Measurements from ENCODE around the gene INPP5E. TPM values are rescaled to one million over a fixed set of nuclear protein-coding genes. Genes with fewer than 3 reads are reported as not detected.
A peak's percentile ranks its signal among the peaks of the same experiment; 100 is the strongest.
"Not testable (repeated sequence)": the region's sequence is repeated elsewhere in the genome, so short reads cannot be mapped to it uniquely, and the experiment has no call there.

The INPP5E gene
- total RNA-seq, 1 donor from 2014 or later = 11.4 TPM

DNA sequence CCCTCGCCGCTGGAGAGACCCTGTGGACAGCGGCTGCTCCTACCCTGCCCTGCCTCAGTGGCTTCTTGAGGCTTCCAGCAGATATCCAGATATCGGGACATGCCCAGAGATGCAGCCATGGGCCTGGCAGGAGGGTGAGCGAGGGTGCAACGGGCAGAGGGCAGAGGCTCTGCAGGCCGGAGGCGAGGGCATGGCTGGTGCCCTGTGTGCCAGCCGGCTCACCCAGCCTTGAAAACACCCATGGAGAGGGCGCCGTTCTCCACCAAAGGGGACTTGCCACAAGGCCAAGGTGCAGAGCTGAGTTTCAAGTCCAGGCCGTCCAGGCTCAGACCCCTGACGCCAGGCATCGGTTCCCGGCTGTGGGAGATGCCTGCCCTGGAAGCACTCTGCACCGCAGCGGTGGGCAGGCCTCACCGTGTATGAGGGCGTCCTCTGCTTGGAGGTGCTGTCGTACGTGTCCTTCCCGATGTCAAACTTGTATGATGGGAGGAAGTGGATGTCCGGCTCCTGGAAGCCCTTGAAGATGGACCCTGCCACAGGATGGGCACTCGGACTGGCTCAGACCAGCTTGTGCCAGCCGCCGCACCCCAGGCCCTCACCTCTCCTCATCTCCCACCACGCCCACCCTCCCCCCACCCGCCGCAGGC, 8.9 kb downstream of the INPP5E start:
- DNase-seq (ENCODE audit: low spot score) = no peak

GRCh38 chr9:136429683-136430491, 9.8 kb downstream of the INPP5E start:
- DNase-seq (ENCODE audit: low spot score) = no peak

DNA sequence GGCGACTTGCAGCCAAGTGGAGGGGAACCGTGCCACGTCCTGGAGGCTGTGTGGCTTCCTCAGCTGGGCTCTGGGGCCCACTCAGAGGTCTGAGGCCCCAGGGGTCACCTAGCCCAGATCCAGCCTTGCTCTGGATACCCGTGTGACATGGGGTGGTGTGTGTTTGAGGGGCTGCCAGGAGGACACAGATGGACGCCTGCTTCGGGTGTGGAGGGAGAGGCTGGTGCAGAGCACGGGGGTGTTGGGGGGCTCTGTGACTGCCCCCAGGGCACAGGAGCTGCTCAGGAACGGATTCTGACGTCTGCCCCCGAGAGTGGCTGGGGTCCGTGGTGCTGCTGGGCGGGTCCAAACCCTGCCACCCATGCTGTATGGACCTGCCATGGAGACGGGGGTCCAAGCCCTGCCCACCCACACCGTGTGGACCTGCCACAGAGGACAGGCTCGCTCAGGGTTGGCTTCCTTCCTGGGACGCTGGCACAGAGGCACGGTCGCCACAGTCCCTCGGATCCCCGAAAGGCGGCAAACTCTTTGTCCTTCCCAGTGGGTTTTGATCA, 10.5 kb downstream of the INPP5E start:
- DNase-seq (ENCODE audit: low spot score) = no peak

- no peak for DNase-seq (ENCODE audit: low spot score)
Measured at GRCh38 chr9:136426787-136427186, 12.9 kb downstream of the INPP5E start.

DNA sequence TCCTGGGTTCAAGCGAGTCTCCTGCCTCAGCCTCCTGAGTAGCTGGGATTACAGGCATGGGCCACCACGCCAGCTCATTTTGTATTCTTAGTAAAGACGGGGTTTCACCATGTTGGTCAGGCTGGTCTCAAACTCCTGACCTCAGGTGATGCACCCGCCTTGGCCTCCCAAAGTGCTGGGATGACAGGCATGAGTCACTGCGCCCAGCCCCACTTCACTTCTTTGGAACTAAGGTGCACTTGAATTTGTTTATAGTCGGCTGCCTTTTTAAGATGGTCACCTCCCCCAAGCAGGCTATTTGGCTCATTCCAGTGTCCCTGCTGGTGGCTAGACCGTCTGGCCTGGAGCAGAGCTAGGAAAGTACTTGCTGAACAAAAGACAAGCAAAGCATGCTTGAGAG, 14.3 kb downstream of the INPP5E start:
- DNase-seq (ENCODE audit: low spot score) = not testable (repeated sequence)

GRCh38 chr9:136424750-136425362, 14.8 kb downstream of the INPP5E start:
- DNase-seq (ENCODE audit: low spot score) = no peak

- no peak for DNase-seq (ENCODE audit: low spot score)
Measured at GRCh38 chr9:136423432-136424146, 16.1 kb downstream of the INPP5E start.

DNA sequence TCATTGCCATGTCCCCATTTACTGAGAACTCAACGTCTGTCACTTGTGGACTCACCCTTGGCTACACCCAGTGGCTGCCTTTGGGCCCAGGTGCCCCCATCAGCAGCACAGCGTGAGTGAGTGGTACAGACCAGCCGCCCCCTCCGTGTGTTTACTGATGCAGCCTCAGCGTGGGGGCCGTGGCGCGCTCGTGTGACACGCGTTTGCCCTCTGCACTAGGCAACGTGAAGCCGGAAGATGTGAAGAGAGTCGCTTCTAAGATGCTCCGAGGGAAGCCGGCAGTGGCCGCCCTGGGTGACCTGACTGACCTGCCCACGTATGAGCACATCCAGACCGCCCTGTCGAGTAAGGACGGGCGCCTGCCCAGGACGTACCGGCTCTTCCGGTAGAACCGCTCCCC, 16.8 kb downstream of the INPP5E start:
- no peak for DNase-seq (ENCODE audit: low spot score)

- no peak for DNase-seq (ENCODE audit: low spot score)
Measured at GRCh38 chr9:136421791-136422190, 17.9 kb downstream of the INPP5E start.

GRCh38 chr9:136419092-136419420, 20.6 kb downstream of the INPP5E start:
- DNase-seq (ENCODE audit: low spot score) = no peak

DNA sequence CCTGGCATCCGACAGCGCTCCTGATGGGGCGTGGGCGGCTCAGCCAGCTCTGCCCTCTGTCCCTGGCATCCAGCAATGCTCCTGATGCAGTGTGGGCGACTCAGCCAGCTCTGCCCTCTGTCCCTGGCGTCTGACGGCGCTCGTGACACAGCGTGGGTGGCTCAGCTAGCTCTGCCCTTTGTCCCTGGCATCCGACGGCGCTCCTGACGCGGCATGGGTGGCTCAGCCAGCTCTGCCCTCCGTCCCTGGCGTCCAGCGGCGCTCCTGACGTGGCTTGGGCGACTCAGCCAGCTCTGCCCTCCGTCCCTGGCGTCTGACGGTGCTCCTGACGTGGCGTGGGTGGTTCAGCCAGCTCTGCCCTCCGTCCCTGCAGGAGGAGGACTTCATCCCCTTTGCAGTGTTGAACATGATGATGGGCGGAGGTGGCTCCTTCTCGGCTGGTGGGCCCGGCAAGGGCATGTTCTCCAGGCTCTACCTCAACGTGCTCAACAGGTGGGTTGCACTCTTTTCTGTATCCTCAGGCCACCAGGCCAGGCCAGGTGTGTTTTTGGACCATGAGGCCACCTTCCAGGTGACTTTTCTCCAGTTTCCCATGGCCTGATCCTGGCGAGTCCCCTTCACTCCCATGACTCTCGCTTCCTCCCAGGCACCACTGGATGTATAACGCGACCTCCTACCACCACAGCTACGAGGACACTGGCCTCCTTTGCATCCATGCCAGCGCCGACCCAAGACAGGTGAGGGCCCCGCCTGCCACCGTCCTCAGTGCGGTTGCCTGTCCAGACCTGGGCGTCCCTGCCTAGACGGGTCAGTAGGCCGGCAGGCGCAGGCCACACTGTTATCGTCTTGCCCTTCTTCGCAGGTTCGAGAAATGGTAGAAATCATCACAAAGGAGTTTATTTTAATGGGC, 21.2 kb downstream of the INPP5E start:
- DNase-seq (ENCODE audit: low spot score) = no peak

DNA sequence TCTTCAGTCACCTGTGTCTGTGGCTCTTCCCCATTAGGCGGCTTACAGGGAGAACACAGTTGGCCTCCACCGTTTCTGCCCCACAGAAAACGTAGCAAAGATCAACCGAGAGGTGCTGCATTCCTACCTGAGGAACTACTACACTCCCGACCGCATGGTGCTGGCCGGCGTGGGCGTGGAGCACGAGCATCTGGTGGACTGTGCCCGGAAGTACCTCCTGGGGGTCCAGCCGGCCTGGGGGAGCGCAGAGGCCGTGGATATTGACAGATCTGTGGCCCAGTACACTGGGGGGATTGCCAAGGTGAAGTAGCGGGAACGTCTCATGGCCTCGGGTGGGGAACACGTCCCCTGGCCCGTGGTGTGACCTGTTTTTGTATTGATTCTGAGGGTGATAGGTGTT, 22.7 kb downstream of the INPP5E start:
- DNase-seq (ENCODE audit: low spot score) = no peak

GRCh38 chr9:136416427-136416826, 23.2 kb downstream of the INPP5E start:
- DNase-seq (ENCODE audit: low spot score) = no peak

GRCh38 chr9:136412962-136413361, 26.7 kb downstream of the INPP5E start:
- no peak for DNase-seq (ENCODE audit: low spot score)

DNA sequence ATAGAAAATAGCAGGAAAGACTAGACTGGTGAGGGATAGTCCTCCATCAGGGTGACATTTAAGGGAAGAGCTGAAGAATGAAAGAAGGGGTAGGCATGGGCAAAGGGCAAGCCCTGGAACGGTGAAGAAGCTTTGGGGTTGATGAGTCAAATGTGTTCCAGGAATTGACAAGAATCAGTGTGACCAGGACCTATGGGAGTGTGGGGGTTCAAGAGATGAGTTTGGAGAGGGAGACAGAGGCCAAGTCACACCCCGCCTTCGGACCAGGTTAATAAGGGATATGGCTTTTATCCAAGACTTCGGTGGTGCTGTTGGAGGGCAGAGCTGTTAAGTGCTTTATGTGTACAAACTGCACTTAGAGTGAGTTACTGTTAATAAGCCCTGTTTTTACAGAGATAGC, 28.3 kb downstream of the INPP5E start:
- DNase-seq (ENCODE audit: low spot score) = no peak

GRCh38 chr9:136410500-136411287, 29.0 kb downstream of the INPP5E start, which contains the start of the genes ENTR1 and PMPCA:
TSS of gene ENTR1 (minus strand) at chr9:136410614. CDS start at chr9:136410397, 217 bp downstream.
TSS of gene PMPCA (plus strand) at chr9:136410658. CDS start at chr9:136410669, 11 bp downstream.
- peak; percentile 98 for DNase-seq (ENCODE audit: low spot score)

DNA sequence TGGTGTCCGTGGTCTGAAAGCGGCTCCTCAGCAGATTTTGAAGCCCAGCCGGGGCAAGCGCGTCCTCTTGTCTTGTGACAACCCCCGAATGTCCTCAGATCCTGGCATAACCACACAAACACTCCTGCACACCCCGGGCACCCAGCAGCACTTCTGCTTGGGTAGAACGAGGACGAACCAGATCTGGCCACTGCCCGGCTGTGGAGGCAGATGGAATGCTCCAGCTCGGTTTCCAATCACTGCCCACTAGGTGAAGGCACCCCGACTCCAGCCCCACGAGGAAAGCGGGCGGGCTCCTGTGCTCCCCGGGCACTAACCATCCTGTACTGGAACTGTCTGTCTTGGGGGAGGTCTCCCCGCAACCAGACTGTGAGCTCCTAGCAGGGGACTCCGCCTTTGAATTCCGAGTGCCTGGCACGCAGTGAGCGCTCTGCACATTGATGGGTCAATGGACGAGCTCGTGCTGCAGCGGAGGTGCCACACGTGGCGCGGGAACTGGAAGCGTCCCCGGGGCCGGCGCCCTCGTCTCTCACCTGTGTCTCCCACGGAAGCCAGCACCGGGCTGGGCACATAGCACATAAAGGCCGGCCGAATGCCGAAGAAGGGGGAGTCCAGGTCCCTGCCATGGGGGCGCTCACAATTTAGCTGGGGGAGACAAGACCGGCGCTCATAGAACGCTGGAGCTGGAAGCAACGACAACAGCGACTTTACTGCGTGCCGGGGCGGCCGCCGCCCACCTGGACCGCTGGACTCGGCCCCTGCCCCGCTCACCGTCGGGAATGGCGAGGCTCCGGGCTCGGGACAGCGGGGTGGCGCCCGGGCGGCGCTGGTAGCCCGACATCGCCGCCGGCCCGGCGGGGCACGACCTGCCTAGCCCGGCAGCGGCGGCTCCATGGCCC, 29.8 kb downstream of the INPP5E start:
- no peak for DNase-seq (ENCODE audit: low spot score)

DNA sequence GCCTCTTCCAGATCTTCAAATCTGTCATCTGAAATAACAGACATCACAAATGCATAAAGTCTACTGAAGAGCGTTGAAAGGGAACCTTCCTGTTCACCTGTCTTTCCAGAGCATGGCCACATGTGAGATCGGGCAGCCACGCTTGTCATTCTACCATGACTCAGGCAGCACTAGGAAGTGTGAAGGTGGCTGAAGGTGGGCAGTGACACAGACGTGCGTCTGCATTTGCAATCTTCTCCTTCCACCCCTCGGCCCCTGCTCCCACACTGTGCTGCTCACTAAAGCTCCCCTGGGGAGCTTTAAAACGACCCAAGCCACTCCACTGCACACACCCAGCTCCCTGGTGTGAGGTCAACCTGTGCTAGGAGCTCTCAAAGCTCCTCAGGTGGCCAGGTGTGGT, 31.7 kb downstream of the INPP5E start:
- DNase-seq (ENCODE audit: low spot score) = no peak
